ENCODE measurements around the gene PNPLA1.

GRCh38 chr6:36241728-36242127 is 28.1 kb upstream of the PNPLA1 start:
- TF ChIP-seq GATA3 (IDR thresholded peaks at IDR 0.05; ENCODE audit: low read depth, low read length) (no peak), GATA2 (IDR thresholded peaks at IDR 0.05; ENCODE audit: low read depth, low read length) (no peak)

All from SH-SY5Y (cell line).